Ovary (tissue), 9 donors: ENCODE results near the gene RIC1. TPM values are rescaled to one million over a fixed set of nuclear protein-coding genes. Genes with fewer than 3 reads are reported as not detected.

Experiments used
- DNase-seq, 5 donors: peaks; one replicate each; pipeline ENCODE4 v3.0.0-alpha.2; 2019 to 2020
- H3K27ac ChIP-seq, 2 donors: fragments of 200-600 bp; one replicate each; pipeline versions ENCODE4 v1.5.1 to v1.8.0; 2019 to 2022
- H3K27me3 ChIP-seq: fragments of 200-600 bp; one replicate; pipeline ENCODE4 v1.8.0; 2022
- H3K36me3 ChIP-seq: fragments of 200-600 bp; sonication (generic); one replicate; pipeline ENCODE4 v1.5.1; 2019
- H3K4me1 ChIP-seq: one replicate; pipeline ENCODE4 v1.8.1; 2013; ENCODE audit warnings: mild to moderate bottlenecking, moderate library complexity; ENCODE audit not compliant: insufficient read depth
- H3K4me3 ChIP-seq: fragments of 200-600 bp; sonication (generic); one replicate; pipeline ENCODE4 v1.5.1; 2017
- H3K9me3 ChIP-seq, 2 donors: fragments of 200-600 bp in 1 of 2; sonication (generic) in 1 of 2; one replicate each; pipeline versions ENCODE4 v1.5.1 to v1.8.1; 2013 to 2019; ENCODE audit warnings: mild to moderate bottlenecking in 1 of 2, moderate library complexity in 1 of 2
- EP300 ChIP-seq: sonication (generic); formaldehyde crosslinking; IDR thresholded peaks from one replicate; pipeline ENCODE4 v1.6.1; 2017; ENCODE audit warnings: antibody characterized with exemption
- POLR2A ChIP-seq: fragments of 450-650 bp; IDR thresholded peaks from one replicate; pipeline ENCODE4 v1.6.1; 2017; ENCODE audit warnings: antibody characterized with exemption, mild to moderate bottlenecking, moderate library complexity
- WGBS, 3 donors: extraction: QIAGEN DNeasy Blood & Tissue Kit in 1 of 3; methylation state at CpG; one replicate each; pipeline versions ENCODE4 v1.1.5 to v1.1.7; 2013 to 2017; 5-methylcytosine and 5-hydroxymethylcytosine counted together
- intact Hi-C, 4 donors: fragments of 100-400 bp; cut with DNase I; formaldehyde crosslinking; loops; one replicate each; pipeline versions ENCODE4 v1.11.0 to v1.15.1; 2022 to 2023
- polyA plus RNA-seq, 2 donors: library from polyadenylated mRNA; stranded (reverse); fragments of 200-250 nt in 1 of 2; fragments of 350-450 nt in 1 of 2; fragmentation: Illumina TruSeq in 1 of 2; extraction: RNeasy Lipid Tissue Mini Kit (QIAGEN cat#74804) in 1 of 2; gene quantifications; one replicate each; pipeline ENCODE4 v1.2.3, GENCODE V29; 2013 to 2014
- total RNA-seq, 7 donors: library from RNA; depleted of rRNA in 2 of 7; stranded (reverse); fragments of >200 nt in 2 of 7; fragmentation: NEBNext Ultra II Directional in 3 of 7; extraction: Animal tissue kit (Norgen Biotek cat#: 25700) in 3 of 7; gene quantifications; one replicate each; pipeline versions ENCODE4 v1.1.0 to v1.2.4, GENCODE V29; 2016 to 2023
- TF ChIP-seq, protein P1 (sequence below), 3 donors: fragments of 450-650 bp in 2 of 3; fragments of 200-600 bp in 1 of 3; IDR thresholded peaks; one replicate each; pipeline versions ENCODE4 v1.5.1 to v1.8.0; 2016 to 2022; ENCODE audit warnings: antibody characterized with exemption in 3 of 3, mild to moderate bottlenecking in 1 of 3
- donor health status: DM: no; HTN: no; CAD: no; lungs with moderate emphysema.
- donor health status: DM: no; HTN: no; CAD: no.
- donor health status: Bipolar disorder and iron deficiency.
- donor health status: DM: yes; HTN: yes; CAD: no.
- donor health status: DM: no; HTN: no; CAD: no.
- donor health status: DM: yes; HTN: yes; CAD: no.

Gene RIC1
- total and polyA plus RNA-seq, 9 donors: 6.9 to 35.6 (median 18.0) TPM

DNA sequence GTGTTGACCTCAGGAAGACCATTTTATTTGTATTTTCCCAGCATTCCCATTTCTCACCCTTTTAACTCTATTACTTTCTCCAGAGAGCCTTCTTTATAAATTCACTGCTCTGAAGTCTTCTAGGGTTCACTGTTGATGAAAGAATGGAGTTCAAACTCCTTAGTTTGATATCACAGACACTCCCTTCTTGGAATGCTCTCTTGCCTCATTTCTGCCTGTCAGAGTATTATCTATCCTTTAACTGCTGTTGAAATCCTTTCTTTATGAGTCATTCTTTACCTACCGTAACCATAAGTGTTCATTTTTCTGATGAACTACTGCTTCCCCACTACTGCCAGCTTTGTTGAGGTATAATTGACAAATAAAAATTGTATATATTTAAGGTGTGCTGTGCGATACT is 4.3 kb downstream of the RIC1 start:
- WGBS, 3 donors: 69 to 79% (median 71%) methylated on average over 2 of the region's 2 CpGs
- Histone ChIP-seq H3K27me3 (no peaks in the 10 kb centered on the region), H3K4me3 (no peak overlapping the region), H3K9me3 (no peaks in the 10 kb centered on the region), H3K4me1 (peaks cover 5% of the 10 kb centered on the region), H3K36me3 (no peaks in the 10 kb centered on the region), H3K27ac (no peak overlapping the region)
- DNase-seq: no peak
- intact Hi-C loops: no loop called here
- TF ChIP-seq EP300 (no peak), POLR2A (no peak)
- TF ChIP-seq, protein P1, sequence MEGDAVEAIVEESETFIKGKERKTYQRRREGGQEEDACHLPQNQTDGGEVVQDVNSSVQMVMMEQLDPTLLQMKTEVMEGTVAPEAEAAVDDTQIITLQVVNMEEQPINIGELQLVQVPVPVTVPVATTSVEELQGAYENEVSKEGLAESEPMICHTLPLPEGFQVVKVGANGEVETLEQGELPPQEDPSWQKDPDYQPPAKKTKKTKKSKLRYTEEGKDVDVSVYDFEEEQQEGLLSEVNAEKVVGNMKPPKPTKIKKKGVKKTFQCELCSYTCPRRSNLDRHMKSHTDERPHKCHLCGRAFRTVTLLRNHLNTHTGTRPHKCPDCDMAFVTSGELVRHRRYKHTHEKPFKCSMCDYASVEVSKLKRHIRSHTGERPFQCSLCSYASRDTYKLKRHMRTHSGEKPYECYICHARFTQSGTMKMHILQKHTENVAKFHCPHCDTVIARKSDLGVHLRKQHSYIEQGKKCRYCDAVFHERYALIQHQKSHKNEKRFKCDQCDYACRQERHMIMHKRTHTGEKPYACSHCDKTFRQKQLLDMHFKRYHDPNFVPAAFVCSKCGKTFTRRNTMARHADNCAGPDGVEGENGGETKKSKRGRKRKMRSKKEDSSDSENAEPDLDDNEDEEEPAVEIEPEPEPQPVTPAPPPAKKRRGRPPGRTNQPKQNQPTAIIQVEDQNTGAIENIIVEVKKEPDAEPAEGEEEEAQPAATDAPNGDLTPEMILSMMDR (IDR thresholded peaks at IDR 0.05): no peak

DNA sequence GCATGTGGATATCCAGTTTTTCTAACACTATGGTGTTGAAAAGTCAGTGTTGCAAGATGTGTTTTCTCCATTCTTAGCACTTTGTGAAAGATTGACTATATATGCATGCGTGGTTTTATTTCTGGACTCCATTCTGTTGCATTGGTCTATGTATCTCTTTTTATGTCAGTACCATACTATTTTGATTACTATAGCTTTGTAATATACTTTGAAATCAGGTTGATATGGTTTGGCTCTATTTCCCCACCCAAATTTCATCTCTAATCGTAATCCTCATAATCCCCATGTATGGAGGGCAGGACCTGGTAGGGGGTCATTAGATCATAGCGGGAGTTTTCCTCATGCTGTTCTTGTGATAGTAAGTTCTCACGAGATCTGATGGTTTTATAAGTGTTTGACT is 6.5 kb downstream of the RIC1 start:
- Histone ChIP-seq H3K27ac (no peak overlapping the region), H3K27me3 (no peaks in the 10 kb centered on the region), H3K4me3 (no peak overlapping the region), H3K4me1 (peaks cover 4% of the 10 kb centered on the region), H3K9me3 (no peaks in the 10 kb centered on the region), H3K36me3 (no peaks in the 10 kb centered on the region)
- TF ChIP-seq, protein P1 (IDR thresholded peaks at IDR 0.05): no peak
- TF ChIP-seq POLR2A: no peak
- TF ChIP-seq EP300: no peak
- DNase-seq: no peak
- WGBS, 3 donors: 95 to 100% (median 96%) methylated on average over 4 of the region's 4 CpGs
- intact Hi-C loops: no loop called here

DNA sequence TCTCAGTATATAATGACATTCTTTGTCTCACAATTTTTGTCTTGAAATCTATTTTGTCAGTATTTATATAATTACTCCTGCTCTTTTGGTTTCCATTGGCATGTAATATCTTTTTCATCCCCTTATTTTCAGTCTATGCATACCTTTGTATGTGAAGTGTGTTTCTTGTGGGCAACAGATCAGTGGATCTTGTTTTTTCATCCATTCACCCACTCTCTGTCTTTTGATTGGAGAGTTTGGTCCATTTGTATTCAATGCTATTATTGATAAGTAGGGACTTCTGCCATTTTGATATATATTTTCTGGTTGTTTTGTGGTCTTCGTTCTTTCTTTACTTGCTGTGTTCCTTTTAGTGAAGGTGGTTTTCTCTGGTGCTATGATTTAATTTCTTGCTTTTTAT is 10.9 kb downstream of the RIC1 start:
- H3K36me3 ChIP-seq: no peaks in the 10 kb centered on the region
- no peak for DNase-seq
- no peaks in the 10 kb centered on the region for H3K4me1 ChIP-seq
- intact Hi-C loops: no loop called here
- no peak for TF ChIP-seq EP300
- no peak for TF ChIP-seq POLR2A
- TF ChIP-seq, protein P1 (IDR thresholded peaks at IDR 0.05): no peak
- H3K27me3 ChIP-seq: no peaks in the 10 kb centered on the region
- H3K9me3 ChIP-seq: no peaks in the 10 kb centered on the region
- H3K27ac ChIP-seq: no peak overlapping the region
- WGBS, 3 donors: 95 to 97% (median 97%) methylated on average over 1 of the region's 1 CpG
- no peak overlapping the region for H3K4me3 ChIP-seq

DNA sequence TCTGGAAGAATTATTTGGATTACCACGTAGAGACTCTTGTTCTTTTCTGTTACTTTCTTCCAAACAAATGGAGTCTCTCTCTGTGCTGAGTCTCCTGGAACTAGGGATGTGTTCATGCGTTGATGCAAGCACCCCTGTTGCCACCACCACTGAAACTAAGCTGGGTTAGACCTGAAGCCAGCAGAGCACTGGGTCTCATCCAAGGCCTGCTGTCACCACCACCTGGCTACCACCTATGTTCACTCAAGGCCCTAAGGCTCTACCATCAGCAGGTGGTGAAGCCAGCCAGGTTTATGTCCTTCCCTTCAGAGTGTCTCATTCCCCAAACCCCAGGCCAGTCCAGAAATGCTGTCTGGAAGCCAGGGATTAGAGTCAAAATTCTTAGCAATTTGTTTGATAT is 13.3 kb downstream of the RIC1 start:
- 80 to 85% methylated on average over 2 of the region's 2 CpGs; no CpG with 5 or more reads in 1 of the 3 donors for WGBS, 3 donors
- DNase-seq: no peak
- H3K4me3 ChIP-seq: no peak overlapping the region
- H3K27me3 ChIP-seq: no peaks in the 10 kb centered on the region
- H3K27ac ChIP-seq: no peak overlapping the region
- H3K9me3 ChIP-seq: no peaks in the 10 kb centered on the region
- intact Hi-C loops: no loop called here
- no peaks in the 10 kb centered on the region for H3K36me3 ChIP-seq
- TF ChIP-seq POLR2A (no peak), EP300 (no peak)
- TF ChIP-seq, protein P1 (IDR thresholded peaks at IDR 0.05): no peak
- no peaks in the 10 kb centered on the region for H3K4me1 ChIP-seq
